HepG2 (cell line): ENCODE data around the gene STX1B. TPM values are rescaled to one million over a fixed set of nuclear protein-coding genes. Genes with fewer than 3 reads are reported as not detected.

Source experiments
- ATF7 ChIP-seq, 2 experiments: fragments of 450-650 bp in 1 of 2; sonication (generic) in 1 of 2; formaldehyde crosslinking in 1 of 2; IDR thresholded peaks; 2 replicates each; pipeline versions ENCODE4 v1.4.0 to v1.6.1; 2016 to 2020; ENCODE audit warnings: antibody characterized with exemption in 1 of 2, mild to moderate bottlenecking in 1 of 2, missing genetic modification reagents in 1 of 2
- BRD4 ChIP-seq: sonication (generic); formaldehyde crosslinking; IDR thresholded peaks from 2 replicates; pipeline ENCODE4 v1.4.0; 2020; ENCODE audit warnings: missing genetic modification reagents
- FOXJ3 ChIP-seq: sonication (generic); formaldehyde crosslinking; IDR thresholded peaks from 2 replicates; pipeline ENCODE4 v1.4.0; 2020; ENCODE audit warnings: missing genetic modification reagents, mild to moderate bottlenecking, borderline replicate concordance
- KLF13 ChIP-seq: sonication (generic); formaldehyde crosslinking; IDR thresholded peaks from 2 replicates; pipeline ENCODE4 v1.4.0; 2020; ENCODE audit warnings: mild to moderate bottlenecking, missing genetic modification reagents
- MED8 ChIP-seq: sonication (generic); formaldehyde crosslinking; IDR thresholded peaks from 2 replicates; pipeline ENCODE4 v1.8.1; 2023; ENCODE audit warnings: mild to moderate bottlenecking, missing genetic modification reagents; ENCODE audit not compliant: insufficient replicate concordance
- NR1H2 ChIP-seq: sonication (generic); formaldehyde crosslinking; IDR thresholded peaks from 2 replicates; pipeline ENCODE4 v1.8.1; 2022; ENCODE audit warnings: low read depth, missing genetic modification reagents, borderline replicate concordance
- NR2F2 ChIP-seq: IDR thresholded peaks from 2 replicates; pipeline ENCODE4 v1.6.1; 2012; ENCODE audit warnings: low read depth, inconsistent platforms, borderline replicate concordance
- PPARG ChIP-seq: conservative IDR thresholded peaks from 2 replicates; pipeline ENCODE4 v1.6.1; 2016; ENCODE audit warnings: missing biosample characterization, missing genetic modification reagents
- TBP ChIP-seq: sonication (generic); formaldehyde crosslinking; IDR thresholded peaks from 2 replicates; pipeline ENCODE4 v1.5.0; 2020; ENCODE audit warnings: missing genetic modification reagents
- TMF1 ChIP-seq: sonication (generic); formaldehyde crosslinking; IDR thresholded peaks from 2 replicates; pipeline ENCODE4 v1.8.1; 2022; ENCODE audit warnings: low read depth, missing genetic modification reagents
- ZC3H4 ChIP-seq: sonication (generic); formaldehyde crosslinking; IDR thresholded peaks from 2 replicates; pipeline ENCODE4 v1.4.0; 2020; ENCODE audit warnings: missing genetic modification reagents, borderline replicate concordance
- ZNF124 ChIP-seq: sonication (generic); formaldehyde crosslinking; IDR thresholded peaks from 2 replicates; pipeline ENCODE4 v1.4.0; 2020; ENCODE audit warnings: missing genetic modification reagents
- ZNF17 ChIP-seq: sonication (generic); formaldehyde crosslinking; IDR thresholded peaks from 2 replicates; pipeline ENCODE4 v1.5.0; 2020; ENCODE audit warnings: mild to moderate bottlenecking, missing genetic modification reagents
- ZNF225 ChIP-seq: sonication (generic); formaldehyde crosslinking; IDR thresholded peaks from 2 replicates; pipeline ENCODE4 v1.4.0; 2020; ENCODE audit warnings: mild to moderate bottlenecking, missing genetic modification reagents
- ZNF263 ChIP-seq: sonication (generic); formaldehyde crosslinking; IDR thresholded peaks from 2 replicates; pipeline ENCODE4 v1.4.0; 2020; ENCODE audit warnings: missing genetic modification reagents
- ZNF557 ChIP-seq: sonication (generic); formaldehyde crosslinking; IDR thresholded peaks from 2 replicates; pipeline ENCODE4 v1.4.0; 2020; ENCODE audit warnings: missing genetic modification reagents
- ZNF589 ChIP-seq: sonication (generic); formaldehyde crosslinking; conservative IDR thresholded peaks from 2 replicates; pipeline ENCODE4 v1.8.0; 2022; ENCODE audit warnings: mild to moderate bottlenecking, moderate library complexity, missing genetic modification reagents
- ZNF607 ChIP-seq: sonication (generic); formaldehyde crosslinking; IDR thresholded peaks from 2 replicates; pipeline ENCODE4 v1.5.1; 2020; ENCODE audit warnings: missing genetic modification reagents, mild to moderate bottlenecking, borderline replicate concordance
- polyA plus RNA-seq, 8 experiments: library from polyadenylated mRNA; depleted of rRNA in 3 of 8; stranded (reverse) in 7 of 8; unstranded in 1 of 8; fragments of >200 nt; fragmentation: Illumina TruSeq in 4 of 8; extraction: Trizol in 4 of 8; gene quantifications; 2 replicates each; pipeline versions ENCODE4 v1.2.1 to v1.2.3, GENCODE V29; 2011 to 2016; ENCODE audit warnings: low read depth in 4 of 8, missing spikeins in 1 of 8, mixed read lengths in 1 of 8; ENCODE audit not compliant: insufficient read depth in 1 of 8
- total RNA-seq, 5 experiments: library from RNA; depleted of rRNA; stranded (reverse); fragments of >200 nt; fragmentation: Illumina TruSeq; extraction: Trizol; gene quantifications; 2 replicates each; pipeline ENCODE4 v1.2.3, GENCODE V29; 2016; ENCODE audit warnings: low read depth in 1 of 5
- TF ChIP-seq, protein P1 (sequence below): sonication (generic); formaldehyde crosslinking; conservative IDR thresholded peaks from 2 replicates; pipeline ENCODE4 v1.4.0; 2020; ENCODE audit warnings: missing genetic modification reagents
- TF ChIP-seq, protein P2 (sequence below): sonication (generic); formaldehyde crosslinking; IDR thresholded peaks from 2 replicates; pipeline ENCODE4 v1.4.0; 2020; ENCODE audit warnings: missing genetic modification reagents, mild to moderate bottlenecking, borderline replicate concordance
- TF ChIP-seq, protein P3 (sequence below): sonication (generic); formaldehyde crosslinking; IDR thresholded peaks from 2 replicates; pipeline ENCODE4 v1.9.0; 2021; ENCODE audit warnings: missing genetic modification reagents, mild to moderate bottlenecking, borderline replicate concordance
- TF ChIP-seq, protein P4 (sequence below): sonication (generic); formaldehyde crosslinking; IDR thresholded peaks from 2 replicates; pipeline ENCODE4 v1.5.1; 2020; ENCODE audit warnings: mild to moderate bottlenecking, missing genetic modification reagents, borderline replicate concordance
- TF ChIP-seq, protein P5 (sequence below): sonication (generic); formaldehyde crosslinking; IDR thresholded peaks from 2 replicates; pipeline ENCODE4 v1.8.0; 2022; ENCODE audit warnings: mild to moderate bottlenecking, missing genetic modification reagents, moderate library complexity

STX1B gene
- total and polyA plus RNA-seq, 2 of the 13 experiments (the other 11 are each of a cell fraction or from before 2014, with no cell fraction given) = 2.1 to 3.0 TPM

DNA sequence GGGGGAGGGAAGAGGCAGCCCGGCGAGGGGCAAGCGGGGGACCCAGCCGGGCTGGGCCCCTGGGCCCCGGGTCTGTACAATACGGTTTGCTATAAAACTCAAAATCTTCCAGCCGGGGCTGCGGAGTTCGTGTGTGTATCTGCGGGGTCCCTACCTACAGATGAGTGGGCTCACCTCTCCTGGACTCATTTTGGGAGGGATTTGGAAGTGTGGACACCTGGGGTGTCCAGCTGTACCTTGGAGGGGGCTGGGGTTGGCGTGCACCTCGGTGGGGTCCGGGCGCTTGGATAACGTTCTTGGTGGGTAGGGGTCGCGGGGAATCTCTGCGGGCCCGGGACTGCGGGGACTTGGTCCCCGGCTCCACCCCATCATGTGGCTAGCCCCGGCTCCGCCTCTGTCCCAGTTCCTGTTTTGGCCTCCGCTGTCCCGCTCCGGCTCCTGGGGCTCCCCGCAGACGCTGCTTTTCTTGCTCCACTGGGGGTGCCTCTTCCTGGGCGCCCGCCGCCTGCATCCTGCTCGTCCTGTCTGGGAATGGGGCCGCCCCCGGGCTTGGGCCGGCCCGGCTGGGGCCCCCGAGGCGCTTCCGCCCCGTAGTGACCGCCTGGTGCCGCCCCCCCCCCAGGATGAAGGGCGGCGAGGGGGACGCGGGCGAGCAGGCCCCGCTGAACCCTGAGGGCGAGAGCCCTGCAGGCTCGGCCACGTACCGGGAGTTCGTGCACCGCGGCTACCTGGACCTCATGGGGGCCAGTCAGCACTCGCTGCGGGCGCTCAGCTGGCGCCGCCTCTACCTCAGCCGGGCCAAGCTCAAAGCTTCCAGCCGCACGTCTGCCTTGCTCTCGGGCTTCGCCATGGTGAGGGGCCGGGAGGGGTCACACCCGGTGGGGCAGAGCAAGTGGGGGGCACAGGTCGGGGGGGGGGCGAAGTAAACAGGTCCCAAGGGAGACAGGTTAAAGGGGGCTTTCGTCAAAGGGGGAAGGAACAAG, 61.5 kb downstream of the STX1B start, which contains the start of gene ORAI3 (continued):
- TF ChIP-seq, protein P1, sequence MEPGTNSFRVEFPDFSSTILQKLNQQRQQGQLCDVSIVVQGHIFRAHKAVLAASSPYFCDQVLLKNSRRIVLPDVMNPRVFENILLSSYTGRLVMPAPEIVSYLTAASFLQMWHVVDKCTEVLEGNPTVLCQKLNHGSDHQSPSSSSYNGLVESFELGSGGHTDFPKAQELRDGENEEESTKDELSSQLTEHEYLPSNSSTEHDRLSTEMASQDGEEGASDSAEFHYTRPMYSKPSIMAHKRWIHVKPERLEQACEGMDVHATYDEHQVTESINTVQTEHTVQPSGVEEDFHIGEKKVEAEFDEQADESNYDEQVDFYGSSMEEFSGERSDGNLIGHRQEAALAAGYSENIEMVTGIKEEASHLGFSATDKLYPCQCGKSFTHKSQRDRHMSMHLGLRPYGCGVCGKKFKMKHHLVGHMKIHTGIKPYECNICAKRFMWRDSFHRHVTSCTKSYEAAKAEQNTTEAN (CRISPR knock-in tag) = 0 out of 2 replicates have a peak, but pooled peaks have one; percentile 35
- TF ChIP-seq MED8 (CRISPR knock-in tag) = peak; percentile 37
- TF ChIP-seq ATF7 (IDR thresholded peaks at IDR 0.05) = no peak
- TF ChIP-seq ATF7 (CRISPR knock-in tag; IDR thresholded peaks at IDR 0.05) = no peak
- TF ChIP-seq KLF13 (CRISPR knock-in tag) = no peak
- TF ChIP-seq PPARG (CRISPR knock-in tag) = 0 out of 2 replicates have a peak, but pooled peaks have one; percentile 14
- TF ChIP-seq, protein P2, sequence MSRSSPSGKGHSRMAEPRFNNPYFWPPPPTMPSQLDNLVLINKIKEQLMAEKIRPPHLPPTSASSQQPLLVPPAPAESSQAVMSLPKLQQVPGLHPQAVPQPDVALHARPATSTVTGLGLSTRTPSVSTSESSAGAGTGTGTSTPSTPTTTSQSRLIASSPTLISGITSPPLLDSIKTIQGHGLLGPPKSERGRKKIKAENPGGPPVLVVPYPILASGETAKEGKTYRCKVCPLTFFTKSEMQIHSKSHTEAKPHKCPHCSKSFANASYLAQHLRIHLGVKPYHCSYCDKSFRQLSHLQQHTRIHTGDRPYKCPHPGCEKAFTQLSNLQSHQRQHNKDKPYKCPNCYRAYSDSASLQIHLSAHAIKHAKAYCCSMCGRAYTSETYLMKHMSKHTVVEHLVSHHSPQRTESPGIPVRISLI (CRISPR knock-in tag) = no peak
- TF ChIP-seq ZNF607 (CRISPR knock-in tag) = no peak; the same call in 1 of the 2 replicates
- TF ChIP-seq ZNF17 (CRISPR knock-in tag) = 0 out of 2 replicates have a peak, but pooled peaks have one; percentile 9
- TF ChIP-seq ZNF225 (CRISPR knock-in tag) = no peak
- 0 out of 2 replicates have a peak, but pooled peaks have one; percentile 82 for TF ChIP-seq TBP (CRISPR knock-in tag)
- TF ChIP-seq, protein P3, sequence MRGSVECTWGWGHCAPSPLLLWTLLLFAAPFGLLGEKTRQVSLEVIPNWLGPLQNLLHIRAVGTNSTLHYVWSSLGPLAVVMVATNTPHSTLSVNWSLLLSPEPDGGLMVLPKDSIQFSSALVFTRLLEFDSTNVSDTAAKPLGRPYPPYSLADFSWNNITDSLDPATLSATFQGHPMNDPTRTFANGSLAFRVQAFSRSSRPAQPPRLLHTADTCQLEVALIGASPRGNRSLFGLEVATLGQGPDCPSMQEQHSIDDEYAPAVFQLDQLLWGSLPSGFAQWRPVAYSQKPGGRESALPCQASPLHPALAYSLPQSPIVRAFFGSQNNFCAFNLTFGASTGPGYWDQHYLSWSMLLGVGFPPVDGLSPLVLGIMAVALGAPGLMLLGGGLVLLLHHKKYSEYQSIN (CRISPR knock-in tag) = no peak
- TF ChIP-seq ZNF263 (CRISPR knock-in tag) = peak; percentile 35; the same call in 1 of the 2 replicates
- TF ChIP-seq, protein P4, sequence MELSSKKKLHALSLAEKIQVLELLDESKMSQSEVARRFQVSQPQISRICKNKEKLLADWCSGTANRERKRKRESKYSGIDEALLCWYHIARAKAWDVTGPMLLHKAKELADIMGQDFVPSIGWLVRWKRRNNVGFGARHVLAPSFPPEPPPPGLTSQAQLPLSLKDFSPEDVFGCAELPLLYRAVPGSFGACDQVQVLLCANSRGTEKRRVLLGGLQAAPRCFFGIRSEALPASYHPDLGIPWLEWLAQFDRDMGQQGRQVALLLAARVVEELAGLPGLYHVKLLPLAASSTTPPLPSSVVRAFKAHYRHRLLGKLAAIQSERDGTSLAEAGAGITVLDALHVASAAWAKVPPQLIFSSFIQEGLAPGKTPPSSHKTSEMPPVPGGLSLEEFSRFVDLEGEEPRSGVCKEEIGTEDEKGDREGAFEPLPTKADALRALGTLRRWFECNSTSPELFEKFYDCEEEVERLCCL (CRISPR knock-in tag) = 0 out of 2 replicates have a peak, but pooled peaks have one; percentile 71
- TF ChIP-seq ZNF589 (CRISPR knock-in tag) = no peak
- TF ChIP-seq, protein P5, sequence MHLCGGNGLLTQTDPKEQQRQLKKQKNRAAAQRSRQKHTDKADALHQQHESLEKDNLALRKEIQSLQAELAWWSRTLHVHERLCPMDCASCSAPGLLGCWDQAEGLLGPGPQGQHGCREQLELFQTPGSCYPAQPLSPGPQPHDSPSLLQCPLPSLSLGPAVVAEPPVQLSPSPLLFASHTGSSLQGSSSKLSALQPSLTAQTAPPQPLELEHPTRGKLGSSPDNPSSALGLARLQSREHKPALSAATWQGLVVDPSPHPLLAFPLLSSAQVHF (CRISPR knock-in tag) = peak; percentile 43; the same call in 1 of the 2 replicates
- TF ChIP-seq TMF1 (CRISPR knock-in tag) = no peak; the same call in 1 of the 2 replicates
- no peak; the same call in 1 of the 2 replicates for TF ChIP-seq NR2F2
- TF ChIP-seq FOXJ3 (CRISPR knock-in tag) = 0 out of 2 replicates have a peak, but pooled peaks have one; percentile 20
- TF ChIP-seq NR1H2 (CRISPR knock-in tag) = no peak
- peak; percentile 69; the same call in 1 of the 2 replicates for TF ChIP-seq ZNF124 (CRISPR knock-in tag)
- TF ChIP-seq ZC3H4 (CRISPR knock-in tag) = no peak
- peak; percentile 76; the same call in 1 of the 2 replicates for TF ChIP-seq BRD4
- no peak for TF ChIP-seq ZNF557 (CRISPR knock-in tag)
